NT2/D1 (cell line): Measurements from ENCODE around the gene C11orf42.

Experiments
- YY1 ChIP-seq: IDR thresholded peaks from 2 replicates; pipeline ENCODE4 v1.6.1; 2011; ENCODE audit not compliant: insufficient read length, insufficient read depth
- ZNF274 ChIP-seq: IDR thresholded peaks from 2 replicates; pipeline ENCODE4 v1.6.1; 2011; ENCODE audit warnings: mild to moderate bottlenecking, low read depth, low read length

GRCh38 chr11:6205366-6205765 lies at the start of gene C11orf42:
- TF ChIP-seq YY1, result no peak
- no peak for TF ChIP-seq ZNF274
